H54 (cell line): ENCODE results near the gene CBFB.
"Not testable (repeated sequence)": the region's sequence is repeated elsewhere in the genome, so short reads cannot be mapped to it uniquely, and the experiment has no call there.

ENCODE experiments used
- DNase-seq: peaks from one replicate; pipeline ENCODE4 v3.0.0; 2011; ENCODE audit warnings: low spot score, mixed read lengths; ENCODE audit not compliant: insufficient read length
- FAIRE-seq: peaks from 3 replicates; lab custom pipeline; 2011; peaks lifted over from hg19 to GRCh38; lab: Jason Lieb, UNC
- POLR2A ChIP-seq: IDR thresholded peaks from 2 replicates; pipeline ENCODE4 v1.6.1; 2011; ENCODE audit warnings: low read depth, mild to moderate bottlenecking, low read length

CBFB gene

DNA sequence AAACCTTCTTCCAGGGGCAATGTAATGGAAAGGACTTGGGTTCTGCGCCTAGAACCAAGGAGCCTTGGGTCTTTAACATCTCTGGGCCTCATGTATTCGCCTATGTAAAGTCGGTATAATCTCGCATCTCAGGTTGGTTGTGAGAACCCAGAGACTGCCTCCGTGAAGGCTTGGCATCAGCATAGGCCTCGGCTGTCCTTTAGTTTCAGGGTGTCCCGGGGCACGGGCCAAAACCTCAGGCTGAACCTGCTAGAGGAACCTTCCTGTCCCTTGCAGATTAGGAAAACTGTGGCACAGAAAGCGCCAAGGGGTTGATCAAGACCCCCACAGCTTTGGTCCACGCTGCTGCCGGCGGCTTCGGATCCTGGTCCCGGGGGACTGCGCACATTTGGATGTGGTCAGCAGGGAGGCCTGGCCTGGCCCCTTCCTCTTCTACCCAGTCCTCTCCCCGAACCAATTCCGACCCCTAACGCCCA, 80.0 kb downstream of the CBFB start:
- DNase-seq (no peak), FAIRE-seq (no peak)
- no peak for TF ChIP-seq POLR2A

DNA sequence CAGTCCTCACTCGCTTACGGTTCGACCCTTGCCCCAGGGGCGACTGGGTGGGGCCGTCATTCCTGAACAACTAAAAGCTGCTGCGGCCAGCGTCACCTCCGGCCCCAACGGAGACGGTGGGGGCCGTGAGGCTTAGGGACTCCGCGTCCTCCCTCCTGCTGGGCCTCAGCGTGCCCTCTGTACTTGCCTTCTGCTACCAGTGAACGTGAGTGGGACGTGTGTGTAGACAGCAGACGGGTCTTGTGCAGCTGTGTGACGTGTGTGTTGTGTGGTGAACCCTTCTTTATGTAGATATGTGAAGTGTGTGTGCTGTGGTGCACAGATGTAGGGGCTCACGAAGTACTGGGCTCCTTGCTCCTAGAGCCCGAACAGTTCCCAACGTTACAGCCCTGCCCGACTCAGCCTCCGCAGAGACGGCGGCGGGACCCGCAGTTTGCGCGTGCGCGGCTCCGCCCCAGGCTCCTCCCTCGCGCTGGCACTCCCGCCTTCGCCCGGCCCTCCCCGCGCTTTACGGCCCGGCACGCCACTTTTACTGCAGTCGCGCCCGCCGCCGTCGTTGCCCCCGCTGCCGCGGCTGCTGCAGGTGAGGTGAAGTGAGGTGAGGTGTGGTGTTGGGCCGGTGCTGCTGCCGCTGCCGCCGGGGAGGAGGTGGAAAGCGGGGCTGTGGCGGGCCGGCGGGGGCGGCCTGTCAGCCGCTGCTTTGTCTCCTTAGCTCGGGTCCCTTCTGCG, 80.6 kb downstream of the CBFB start, which contains the start of gene PHAF1:
PHAF1 (plus strand) TSS at position 535 of the 729 bp plus-strand sequence. CDS start 235 bp downstream, outside the sequence.
- no peak for FAIRE-seq
- TF ChIP-seq POLR2A: peak; percentile 86
- peak; percentile 90 for DNase-seq

GRCh38 chr16:67111951-67112444, 83.0 kb downstream of the CBFB start:
- FAIRE-seq: no peak
- TF ChIP-seq POLR2A: no peak
- DNase-seq: no peak

- FAIRE-seq: no peak
- no peak for TF ChIP-seq POLR2A
- no peak for DNase-seq
Observed at GRCh38 chr16:67112591-67113399, 83.8 kb downstream of the CBFB start.

DNA sequence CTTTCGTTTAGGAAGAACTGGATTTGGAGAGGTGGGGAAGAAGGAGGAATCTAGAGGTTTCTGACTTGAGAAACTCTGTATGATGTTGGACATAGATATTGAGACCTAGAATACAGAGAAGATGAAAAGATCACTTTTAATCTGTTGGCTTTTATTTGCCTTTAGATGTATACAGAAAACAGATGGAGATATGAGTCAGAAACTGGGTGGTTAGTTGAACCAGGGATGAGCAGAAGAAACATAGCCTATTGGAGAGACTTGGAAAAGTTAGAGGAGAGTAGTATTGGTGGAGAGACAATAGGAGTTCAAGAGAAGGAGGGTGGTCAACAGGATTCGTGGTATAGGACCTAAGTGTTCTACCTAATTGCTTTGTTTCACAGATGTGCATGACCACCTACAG, 85.8 kb downstream of the CBFB start:
- FAIRE-seq: no peak
- no peak for TF ChIP-seq POLR2A
- no peak for DNase-seq

DNA sequence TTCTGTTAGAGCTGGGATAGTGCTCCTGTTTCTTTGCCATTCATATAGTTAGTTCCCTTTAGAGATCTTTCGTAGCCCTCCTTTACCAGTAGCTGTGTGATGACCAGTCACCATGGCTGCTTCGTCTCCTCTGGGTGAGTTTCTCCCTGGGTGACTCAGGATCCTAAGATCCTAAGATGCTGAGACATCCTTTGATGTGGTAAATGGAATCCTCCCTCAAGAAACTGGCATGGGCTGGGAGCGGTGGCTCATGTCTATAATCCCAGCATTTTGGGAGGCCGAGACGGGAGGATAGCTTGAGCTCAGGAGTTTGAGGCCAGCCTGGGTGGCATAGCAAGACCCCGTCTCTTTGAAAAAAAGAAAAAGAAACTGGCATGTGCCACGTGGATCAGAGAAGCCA, 86.7 kb downstream of the CBFB start:
- no peak for TF ChIP-seq POLR2A
- peak; percentile 83 for FAIRE-seq
- DNase-seq: peak; percentile 97

DNA sequence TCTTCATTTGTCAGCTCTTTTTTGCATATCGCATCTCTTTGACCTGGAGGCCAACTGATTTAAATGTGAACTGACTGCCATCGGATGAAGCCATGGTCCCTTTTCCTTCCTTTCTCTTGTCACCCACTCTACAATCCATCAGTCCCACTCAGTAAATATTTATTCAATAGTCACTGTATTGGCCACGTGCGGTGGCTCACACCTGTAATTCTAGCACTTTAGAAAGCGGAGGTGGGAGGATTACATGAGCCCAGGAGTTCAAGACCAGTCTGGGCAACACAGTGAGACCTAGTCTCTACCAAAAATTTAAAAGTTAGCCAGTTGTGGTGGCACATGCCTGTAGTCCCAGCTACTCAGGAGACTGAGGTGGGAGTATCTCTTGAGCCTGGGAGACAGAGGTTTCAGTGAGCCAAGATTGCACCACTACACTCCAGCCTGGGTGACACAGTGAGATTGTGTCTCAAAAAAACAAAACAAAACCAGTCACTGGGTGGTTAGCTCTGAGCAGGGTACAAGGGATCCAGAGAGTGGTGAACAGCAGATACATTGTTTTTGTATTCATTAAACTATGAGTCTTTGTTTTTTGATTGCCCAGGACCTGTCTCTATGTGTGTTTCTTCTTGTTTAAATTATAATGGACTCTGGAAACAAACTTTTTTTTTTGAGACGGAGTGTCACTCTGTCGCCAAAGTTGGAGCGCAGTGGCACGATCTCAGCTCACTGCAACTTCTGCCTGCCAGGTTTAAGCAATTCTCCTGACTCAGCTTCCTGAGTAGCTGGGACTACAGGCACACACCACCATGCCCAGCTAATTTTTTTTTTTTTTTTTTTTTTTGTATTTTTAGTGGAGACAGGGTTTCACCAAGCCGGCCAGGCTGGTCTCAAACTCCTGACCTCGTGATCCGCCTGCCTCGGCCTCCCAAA, 87.7 kb downstream of the CBFB start:
- TF ChIP-seq POLR2A: no peak
- no peak for DNase-seq
- no peak for FAIRE-seq

GRCh38 chr16:67117716-67118115, 88.8 kb downstream of the CBFB start:
- no peak for FAIRE-seq
- TF ChIP-seq POLR2A: no peak
- no peak for DNase-seq

DNA sequence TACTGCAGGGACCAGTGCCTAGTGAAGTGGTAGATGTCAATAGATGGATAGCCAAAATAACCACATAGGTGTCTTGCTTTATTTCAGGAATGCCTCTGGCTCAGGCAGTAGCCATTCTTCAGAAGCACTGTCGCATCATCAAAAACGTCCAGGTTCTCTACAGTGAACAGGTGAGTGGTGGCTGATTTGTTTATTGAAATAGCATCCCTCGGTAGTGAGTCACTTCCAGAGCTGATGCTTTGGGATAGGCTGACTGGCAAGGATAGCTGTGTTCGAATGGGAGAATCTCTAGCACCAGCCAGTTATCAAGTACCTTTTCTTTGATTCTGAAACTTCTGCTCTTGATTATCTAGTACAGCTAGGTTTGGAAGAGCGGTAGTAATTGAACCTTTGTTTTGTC, 91.1 kb downstream of the CBFB start:
- TF ChIP-seq POLR2A: no peak
- FAIRE-seq (no peak), DNase-seq (no peak)

DNA sequence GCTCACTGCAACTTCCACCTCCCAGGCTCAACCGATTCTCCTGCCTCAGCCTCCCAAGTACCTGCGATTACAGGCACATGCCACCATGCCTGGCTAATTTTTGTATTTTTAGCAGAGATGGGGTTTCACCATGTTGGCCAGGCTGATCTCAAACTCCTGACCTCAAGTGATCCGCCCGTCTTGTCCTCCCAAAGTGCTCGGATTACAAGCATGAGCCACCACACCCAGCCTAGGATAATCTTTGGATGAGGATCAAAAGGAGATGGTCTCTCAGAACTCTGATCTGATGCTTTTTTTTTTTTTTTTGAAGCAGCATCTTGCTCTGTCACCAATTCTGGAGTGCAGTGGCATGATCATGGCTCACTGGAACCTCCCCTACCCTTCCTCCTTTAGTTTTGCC, 93.8 kb downstream of the CBFB start:
- DNase-seq, FAIRE-seq: not testable (repeated sequence)

GRCh38 chr16:67128417-67128816, 99.5 kb downstream of the CBFB start:
- FAIRE-seq (no peak), DNase-seq (no peak)
- no peak for TF ChIP-seq POLR2A

DNA sequence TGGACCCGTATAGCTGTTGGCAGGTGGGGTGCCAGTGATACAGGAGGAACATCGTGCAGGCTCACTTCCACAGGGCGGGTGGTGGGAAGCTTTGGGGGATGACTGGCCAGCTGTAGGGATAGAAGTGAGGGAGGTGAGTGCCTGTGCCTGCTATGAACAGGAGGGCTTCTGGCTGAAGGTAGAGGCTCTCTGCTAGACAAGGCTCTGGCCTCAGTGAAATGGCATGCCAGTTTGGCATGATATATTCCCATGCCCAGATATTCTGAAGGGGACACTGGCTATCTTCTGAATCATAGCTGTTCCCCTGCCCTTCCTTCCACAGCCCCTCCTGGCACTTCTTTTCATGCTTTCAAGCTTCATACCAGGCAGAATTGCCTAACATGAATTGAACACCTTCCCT, 99.9 kb downstream of the CBFB start:
- FAIRE-seq: no peak
- no peak for DNase-seq
- TF ChIP-seq POLR2A: no peak

DNA sequence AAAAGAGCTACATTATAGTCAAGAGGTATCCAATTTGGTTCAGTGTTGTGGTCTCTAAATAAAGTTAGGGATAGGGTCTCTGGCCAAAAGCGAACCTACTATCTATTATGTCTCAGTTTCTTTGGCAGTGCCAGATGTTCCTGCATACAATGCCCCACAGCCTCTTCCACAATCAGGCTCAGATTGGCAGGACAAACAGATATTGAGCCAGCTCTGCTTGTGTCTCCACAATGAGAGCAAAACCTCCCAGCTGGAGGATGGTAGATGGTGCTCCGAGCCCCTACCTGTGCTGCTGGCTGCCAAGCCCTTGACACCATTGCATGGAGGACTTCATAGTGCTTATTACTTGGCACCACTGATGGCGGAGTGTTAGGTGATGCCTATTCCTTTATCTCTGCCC, 100.5 kb downstream of the CBFB start:
- FAIRE-seq (no peak), DNase-seq (no peak)
- no peak for TF ChIP-seq POLR2A
